Left lobe of liver (tissue), 2 donors: ENCODE data around the gene AURKAIP1. TPM values are rescaled to one million over a fixed set of nuclear protein-coding genes. Genes with fewer than 3 reads are reported as not detected.
"Not testable (repeated sequence)": the region's sequence is repeated elsewhere in the genome, so short reads cannot be mapped to it uniquely, and the experiment has no call there.

ENCODE experiments used
- ATAC-seq: fragments of 200-7000 bp; cut with Tn5 transposase; one replicate; pipeline ENCODE4 v1.9.1; 2020; ENCODE audit warnings: mild to moderate bottlenecking, moderate library complexity
- DNase-seq: peaks from one replicate; pipeline ENCODE4 v3.0.0-alpha.2; 2020; ENCODE audit warnings: low spot score
- total RNA-seq: library from RNA; stranded (reverse); gene quantifications from one replicate; pipeline ENCODE4 v1.2.1, GENCODE V29; 2021
- donor health status: DM: no; HTN: no; CAD: no; lungs with moderate emphysema.
- donor health status: DM: no; HTN: yes; CAD: no.

The AURKAIP1 gene
- total RNA-seq, 1 donor from 2014 or later: 130 TPM

GRCh38 chr1:1387098-1388077 lies 12.4 kb upstream of the AURKAIP1 start:
- ATAC-seq (no peak), DNase-seq (no peak)

- DNase-seq (no peak), ATAC-seq (no peak)
These were observed 10.9 kb upstream of the AURKAIP1 start for GRCh38 chr1:1385931-1386330.

- DNase-seq, ATAC-seq: not testable (repeated sequence)
These were observed 10.3 kb upstream of the AURKAIP1 start for GRCh38 chr1:1385339-1385738.

- ATAC-seq: no peak
- no peak for DNase-seq
These were observed 6.3 kb upstream of the AURKAIP1 start for GRCh38 chr1:1381294-1381693.

- no peak for DNase-seq
- no peak for ATAC-seq
These were observed 5.9 kb upstream of the AURKAIP1 start for GRCh38 chr1:1380860-1381259.

- ATAC-seq (no peak), DNase-seq (no peak)
These were observed 2.7 kb upstream of the AURKAIP1 start for GRCh38 chr1:1377540-1378205.

- no peak for ATAC-seq
- DNase-seq: no peak
These were observed 1.7 kb upstream of the AURKAIP1 start for GRCh38 chr1:1376551-1377226.

- ATAC-seq: peak; percentile 3
- DNase-seq: no peak
These were observed 448 bp downstream of the AURKAIP1 start for GRCh38 chr1:1374589-1374928.

- ATAC-seq (no peak), DNase-seq (no peak)
These were observed 1.0 kb downstream of the AURKAIP1 start for GRCh38 chr1:1373815-1374588.

- ATAC-seq: no peak
- no peak for DNase-seq
These were observed 1.8 kb downstream of the AURKAIP1 start for GRCh38 chr1:1373051-1373814.

- peak; percentile 52 for ATAC-seq
- DNase-seq: no peak
These were observed 3.0 kb downstream of the AURKAIP1 start for GRCh38 chr1:1371746-1372711.

- DNase-seq: no peak
- ATAC-seq: no peak
These were observed 3.7 kb downstream of the AURKAIP1 start for GRCh38 chr1:1371364-1371745.

- no peak for ATAC-seq
- DNase-seq: no peak
These were observed 4.2 kb downstream of the AURKAIP1 start for GRCh38 chr1:1370771-1371300.

GRCh38 chr1:1370094-1370493 lies 4.9 kb downstream of the AURKAIP1 start:
- not testable (repeated sequence) for DNase-seq

GRCh38 chr1:1367315-1367714 lies 7.7 kb downstream of the AURKAIP1 start:
- no peak for ATAC-seq

More at GRCh38 chr1:1370094-1370493, 4.9 kb downstream of the AURKAIP1 start:
- not testable (repeated sequence) for ATAC-seq

GRCh38 chr1:1366699-1367066 lies 8.3 kb downstream of the AURKAIP1 start:
- DNase-seq (no peak), ATAC-seq (no peak)

More at GRCh38 chr1:1367315-1367714, 7.7 kb downstream of the AURKAIP1 start:
- no peak for DNase-seq

- ATAC-seq (no peak), DNase-seq (no peak)
These were observed 8.9 kb downstream of the AURKAIP1 start for GRCh38 chr1:1365875-1366698.

- DNase-seq: peak; percentile 27
These were observed 10.7 kb downstream of the AURKAIP1 start for GRCh38 chr1:1364266-1364665.

More at GRCh38 chr1:1364266-1364665, 10.7 kb downstream of the AURKAIP1 start:
- no peak for ATAC-seq
